CD4-positive, alpha-beta T cell (primary cell): ENCODE results near the gene ESR1. TPM values are rescaled to one million over a fixed set of nuclear protein-coding genes. Genes with fewer than 3 reads are reported as not detected.
"Not testable (repeated sequence)": the region's sequence is repeated elsewhere in the genome, so short reads cannot be mapped to it uniquely, and the experiment has no call there.

Experiments used
- ATAC-seq: fragments of 200-7000 bp; cut with Tn5 transposase; one replicate; pipeline ENCODE4 v1.10.0; 2022; ENCODE audit warnings: mild to moderate bottlenecking; ENCODE audit not compliant: poor library complexity
- CTCF ChIA-PET: fragments of 350-600 bp; sonication (Branson Sonifier 250); formaldehyde crosslinking; loops from one replicate; lab custom pipeline; 2021; ENCODE audit warnings: antibody characterized with exemption, inconsistent platforms; lab: Charles Lee
- POLR2A ChIA-PET: fragments of 350-600 bp; sonication (Branson Sonifier 250); formaldehyde crosslinking; loops from one replicate; lab custom pipeline; 2021; ENCODE audit warnings: antibody characterized with exemption, inconsistent platforms; lab: Charles Lee
- DNase-seq, 14 experiments: peaks; one replicate each; pipeline ENCODE4 v3.0.0-alpha.2; 2013 to 2020; ENCODE audit warnings: mixed read lengths in 2 of 14
- H3K27ac ChIP-seq, 2 donors: one replicate each; pipeline versions ENCODE4 v1.5.1 to v1.7.0; 2013; ENCODE audit warnings: low read length in 2 of 2, low read depth in 1 of 2, mild to moderate bottlenecking in 1 of 2
- H3K27me3 ChIP-seq, 2 experiments: 1 replicate in 1 of 2; 2 replicates in 1 of 2; pipeline versions ENCODE4 v1.6.1 to v1.7.0; 2013; ENCODE audit warnings: low read length in 2 of 2, control low read depth in 1 of 2, mild to moderate bottlenecking in 1 of 2, moderate library complexity in 1 of 2; ENCODE audit not compliant: insufficient read depth in 2 of 2, control insufficient read depth in 1 of 2
- H3K36me3 ChIP-seq: one replicate; pipeline ENCODE4 v1.6.1; 2013; ENCODE audit warnings: low read length, control low read depth; ENCODE audit not compliant: insufficient read depth
- H3K4me1 ChIP-seq: one replicate; pipeline ENCODE4 v1.6.1; 2013; ENCODE audit warnings: low read length, control low read depth; ENCODE audit not compliant: insufficient read depth
- H3K4me3 ChIP-seq: one replicate; pipeline ENCODE4 v1.5.1; 2013; ENCODE audit warnings: mild to moderate bottlenecking, low read length, moderate library complexity
- H3K9me3 ChIP-seq, 2 experiments: 1 replicate in 1 of 2; 2 replicates in 1 of 2; pipeline versions ENCODE4 v1.6.1 to v1.7.0; 2013; ENCODE audit warnings: low read length in 2 of 2, mild to moderate bottlenecking in 2 of 2, control low read depth in 1 of 2, moderate library complexity in 1 of 2; ENCODE audit not compliant: control insufficient read depth in 1 of 2, insufficient read depth in 1 of 2
- H3K27ac Mint-ChIP-seq: one replicate; pipeline ENCODE4 v1.8.0; 2020; ENCODE audit warnings: mixed read lengths
- H3K27me3 Mint-ChIP-seq: one replicate; pipeline ENCODE4 v1.8.0; 2021; ENCODE audit warnings: mixed read lengths
- H3K36me3 Mint-ChIP-seq: one replicate; pipeline ENCODE4 v1.8.0; 2021; ENCODE audit warnings: low read depth, mixed read lengths
- H3K4me1 Mint-ChIP-seq: one replicate; pipeline ENCODE4 v1.8.0; 2021; ENCODE audit warnings: low read depth, mixed read lengths
- H3K4me3 Mint-ChIP-seq: one replicate; pipeline ENCODE4 v1.8.0; 2020; ENCODE audit warnings: mild to moderate bottlenecking, mixed read lengths
- H3K9me3 Mint-ChIP-seq: one replicate; pipeline ENCODE4 v1.8.0; 2020; ENCODE audit warnings: mixed read lengths
- CTCF ChIP-seq: fragments of 200-600 bp; IDR thresholded peaks from one replicate; pipeline ENCODE4 v1.8.0; 2022; ENCODE audit warnings: antibody characterized with exemption, mild to moderate bottlenecking
- intact Hi-C, 2 experiments: fragments of 100-400 bp; cut with DNase I in 1 of 2; cut with micrococcal nuclease in 1 of 2; formaldehyde crosslinking; loops; one replicate each; pipeline versions ENCODE4 v1.15.1 to v1.9.0; 2023 to 2025; cut with DNase I, micrococcal nuclease
- total RNA-seq, 174 experiments: library from RNA in 2 of 174; stranded (reverse) in 2 of 174; gene quantifications; one replicate each; pipeline ENCODE4 v1.2.3 and lab custom pipeline; 2021 to 2026

ESR1 gene
- total RNA-seq, 2 experiments from 2014 or later = 2.6 to 2.8 TPM

GRCh38 chr6:151862461-151862860 is 55.0 kb downstream of the ESR1 start:
- ChIA-PET CTCF (no interaction called here), POLR2A (no interaction called here)
- Histone ChIP-seq H3K27ac (no peak overlapping the region), H3K9me3 (peaks cover 0 to 4% of the 10 kb centered on the region in 2 experiments), H3K36me3 (no peaks in the 10 kb centered on the region), H3K4me3 (no peak overlapping the region), H3K4me1 (no peaks in the 10 kb centered on the region), H3K27me3 (no peaks in the 10 kb centered on the region)
- intact Hi-C loops = no loop called here
- Mint-ChIP-seq H3K4me3 (no peak overlapping the region), H3K36me3 (no peaks in the 10 kb centered on the region), H3K27me3 (no peaks in the 10 kb centered on the region), H3K27ac (no peak overlapping the region), H3K4me1 (no peaks in the 10 kb centered on the region), H3K9me3 (peaks cover 2% of the 10 kb centered on the region)
- no peak for ATAC-seq
- TF ChIP-seq CTCF = no peak
- DNase-seq = no peak

GRCh38 chr6:151867361-151867869 is 59.9 kb downstream of the ESR1 start:
- intact Hi-C loops, CTCF ChIA-PET, POLR2A ChIA-PET: not testable (repeated sequence)

GRCh38 chr6:151869345-151869744 is 61.9 kb downstream of the ESR1 start:
- DNase-seq (no peak), ATAC-seq (no peak)
- CTCF ChIA-PET = no interaction called here
- peaks cover 0 to 4% of the 10 kb centered on the region in 2 experiments for H3K9me3 ChIP-seq
- H3K4me1 Mint-ChIP-seq = no peaks in the 10 kb centered on the region
- no peak for TF ChIP-seq CTCF
- no peaks in the 10 kb centered on the region for H3K27me3 Mint-ChIP-seq
- no peak overlapping the region for H3K27ac ChIP-seq
- no peak overlapping the region for H3K4me3 ChIP-seq
- no peak overlapping the region for H3K4me3 Mint-ChIP-seq
- no peaks in the 10 kb centered on the region for H3K36me3 ChIP-seq
- intact Hi-C loops = no loop called here
- peaks cover 8% of the 10 kb centered on the region for H3K9me3 Mint-ChIP-seq
- H3K27ac Mint-ChIP-seq = no peak overlapping the region
- H3K36me3 Mint-ChIP-seq = peaks cover 4% of the 10 kb centered on the region
- no peaks in the 10 kb centered on the region for H3K4me1 ChIP-seq
- no peaks in the 10 kb centered on the region for H3K27me3 ChIP-seq
- POLR2A ChIA-PET = no interaction called here

More at GRCh38 chr6:151867361-151867869, 59.9 kb downstream of the ESR1 start:
- not testable (repeated sequence) for H3K9me3 Mint-ChIP-seq, H3K27me3 Mint-ChIP-seq, H3K27ac ChIP-seq, H3K27me3 ChIP-seq, H3K36me3 ChIP-seq, DNase-seq, H3K9me3 ChIP-seq, H3K36me3 Mint-ChIP-seq, H3K4me3 Mint-ChIP-seq, H3K4me1 ChIP-seq, H3K4me3 ChIP-seq, ATAC-seq, H3K27ac Mint-ChIP-seq, H3K4me1 Mint-ChIP-seq

GRCh38 chr6:151869787-151870186 is 62.3 kb downstream of the ESR1 start:
- Mint-ChIP-seq H3K27me3 (no peaks in the 10 kb centered on the region), H3K4me3 (no peak overlapping the region), H3K4me1 (no peaks in the 10 kb centered on the region), H3K9me3 (peaks cover 8% of the 10 kb centered on the region), H3K27ac (no peak overlapping the region), H3K36me3 (peaks cover 4% of the 10 kb centered on the region)
- H3K36me3 ChIP-seq = no peaks in the 10 kb centered on the region
- DNase-seq = no peak
- CTCF ChIA-PET = no interaction called here
- no peak for ATAC-seq
- TF ChIP-seq CTCF = no peak
- no peaks in the 10 kb centered on the region for H3K4me1 ChIP-seq
- no peak overlapping the region for H3K27ac ChIP-seq
- H3K9me3 ChIP-seq = peaks cover 0 to 4% of the 10 kb centered on the region in 2 experiments
- intact Hi-C loops = no loop called here
- no peak overlapping the region for H3K4me3 ChIP-seq
- POLR2A ChIA-PET = no interaction called here
- H3K27me3 ChIP-seq = no peaks in the 10 kb centered on the region
